Activated CD4-positive, alpha-beta memory T cell treated with anti-CD3 and anti-CD28 coated beads, Interleukin-2, amount 10 ng/mL, durations not matched to agents 7 days and 5 days (primary cell): ENCODE measurements around the gene ARHGAP26. TPM values are rescaled to one million over a fixed set of nuclear protein-coding genes. Genes with fewer than 3 reads are reported as not detected.

ENCODE experiments used
- CTCF ChIA-PET: fragments of 350-600 bp; sonication (Branson Sonifier 250); formaldehyde crosslinking; loops from one replicate; lab custom pipeline; 2021; ENCODE audit warnings: antibody characterized with exemption, inconsistent platforms; lab: Charles Lee
- POLR2A ChIA-PET: fragments of 350-600 bp; sonication (Branson Sonifier 250); formaldehyde crosslinking; loops from one replicate; lab custom pipeline; 2021; ENCODE audit warnings: antibody characterized with exemption; lab: Charles Lee
- DNase-seq: peaks from one replicate; pipeline ENCODE4 v3.0.0-alpha.2; 2020
- H3K27ac Mint-ChIP-seq: one replicate; pipeline ENCODE4 v1.8.0; 2021; ENCODE audit warnings: mild to moderate bottlenecking, mixed read lengths
- H3K27me3 Mint-ChIP-seq: one replicate; pipeline ENCODE4 v1.8.0; 2021; ENCODE audit warnings: mixed read lengths
- H3K36me3 Mint-ChIP-seq: one replicate; pipeline ENCODE4 v1.8.0; 2021; ENCODE audit warnings: low read depth, mixed read lengths
- H3K4me1 Mint-ChIP-seq: one replicate; pipeline ENCODE4 v1.8.0; 2021; ENCODE audit warnings: mixed read lengths
- H3K4me3 Mint-ChIP-seq: one replicate; pipeline ENCODE4 v1.8.0; 2021; ENCODE audit warnings: mild to moderate bottlenecking, mixed read lengths
- H3K9me3 Mint-ChIP-seq: one replicate; pipeline ENCODE4 v1.8.0; 2021; ENCODE audit warnings: mixed read lengths
- total RNA-seq, 2 experiments: library from RNA; stranded (reverse); gene quantifications; one replicate each; pipeline ENCODE4 v1.2.3, GENCODE V29; 2021

Gene ARHGAP26
- total RNA-seq, 2 experiments from 2014 or later: 14.8 to 17.1 TPM

DNA sequence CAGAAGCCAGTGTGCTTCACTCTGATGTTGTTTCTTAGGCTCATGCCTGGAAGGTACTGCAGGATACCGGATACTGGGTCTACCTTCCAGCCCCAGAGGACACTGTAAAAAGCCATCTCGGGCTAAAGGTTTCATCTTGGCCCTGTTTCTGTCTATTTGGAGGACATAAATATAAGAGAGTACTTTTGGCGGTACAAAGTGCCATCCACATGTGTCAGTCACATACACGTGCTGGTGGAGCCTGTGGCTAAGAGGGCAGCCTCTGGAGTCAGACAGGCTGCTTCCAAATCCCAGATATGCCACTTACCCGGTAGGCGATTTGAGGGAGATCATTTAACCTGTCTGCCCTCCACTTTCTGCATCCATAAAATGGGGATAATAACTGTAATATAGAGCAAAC is 472.9 kb downstream of the ARHGAP26 start:
- no peak overlapping the region for H3K27ac Mint-ChIP-seq
- H3K4me1 Mint-ChIP-seq: no peaks in the 10 kb centered on the region
- H3K27me3 Mint-ChIP-seq: peaks cover 2% of the 10 kb centered on the region
- peaks cover 16% of the 10 kb centered on the region for H3K9me3 Mint-ChIP-seq
- POLR2A ChIA-PET: no interaction called here
- no peaks in the 10 kb centered on the region for H3K36me3 Mint-ChIP-seq
- no peak overlapping the region for H3K4me3 Mint-ChIP-seq
- DNase-seq: no peak
- CTCF ChIA-PET: no interaction called here

DNA sequence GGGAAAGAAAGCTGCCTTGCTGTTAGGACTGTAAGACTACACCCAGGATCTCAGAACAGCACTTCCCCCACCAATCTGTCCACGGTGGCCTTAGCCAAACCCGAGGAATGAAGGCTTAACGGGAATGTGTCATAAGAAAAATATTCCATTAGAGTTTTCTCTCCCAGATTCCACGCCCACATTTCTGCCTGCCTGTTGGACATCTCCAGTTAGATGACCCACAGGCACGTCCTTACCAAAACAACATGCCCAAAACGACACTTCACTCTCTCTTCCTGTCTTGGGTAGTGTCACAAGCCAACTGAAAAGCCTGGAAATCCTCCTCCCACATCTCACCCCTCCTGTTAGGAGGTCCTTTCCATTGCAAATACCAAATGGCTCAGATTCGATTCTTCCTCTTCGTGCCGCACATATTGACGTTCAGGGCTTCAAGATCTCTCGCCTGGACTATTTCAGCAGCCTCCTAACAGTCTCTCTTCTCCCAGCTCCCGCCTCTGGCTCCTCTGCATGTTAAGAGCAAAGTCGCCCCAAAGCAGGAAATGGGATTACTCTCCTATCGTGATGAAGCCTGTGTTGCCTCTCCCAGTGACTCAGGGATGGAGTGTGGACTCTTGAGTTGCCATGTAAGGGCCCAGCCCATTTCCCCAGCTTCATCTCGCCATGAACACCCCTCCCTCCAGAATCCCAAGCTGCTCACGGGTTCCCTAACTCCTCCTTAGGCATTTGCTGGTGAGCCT is 474.0 kb downstream of the ARHGAP26 start:
- Mint-ChIP-seq H3K36me3 (no peaks in the 10 kb centered on the region), H3K27me3 (peaks cover 2% of the 10 kb centered on the region), H3K4me3 (no peak overlapping the region), H3K9me3 (peaks cover 16% of the 10 kb centered on the region), H3K4me1 (no peaks in the 10 kb centered on the region), H3K27ac (no peak overlapping the region)
- no peak for DNase-seq
- CTCF ChIA-PET: no interaction called here
- POLR2A ChIA-PET: no interaction called here

DNA sequence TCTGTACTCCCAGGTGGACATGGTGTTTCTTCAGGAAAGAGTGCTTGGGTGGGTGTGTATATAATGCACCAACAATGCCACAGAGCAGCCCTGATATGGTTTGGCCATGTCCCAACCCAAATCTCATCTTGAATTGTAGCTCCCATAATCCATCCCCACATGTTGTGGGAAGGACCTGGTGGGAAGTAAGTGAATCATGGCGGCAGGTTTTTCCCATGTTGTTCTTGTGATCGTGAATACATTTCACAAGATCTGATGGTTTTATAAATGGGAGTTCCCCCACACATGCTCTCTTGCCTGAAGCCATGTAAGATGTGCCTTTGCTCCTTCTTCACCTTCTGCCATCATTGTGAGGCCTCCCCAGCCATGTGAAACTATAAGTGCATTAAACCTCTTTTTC is 474.8 kb downstream of the ARHGAP26 start:
- Mint-ChIP-seq H3K4me1 (no peaks in the 10 kb centered on the region), H3K4me3 (no peak overlapping the region), H3K27ac (no peak overlapping the region), H3K9me3 (peaks cover 16% of the 10 kb centered on the region), H3K36me3 (no peaks in the 10 kb centered on the region), H3K27me3 (peaks cover 2% of the 10 kb centered on the region)
- DNase-seq: no peak
- ChIA-PET POLR2A (no interaction called here), CTCF (no interaction called here)

DNA sequence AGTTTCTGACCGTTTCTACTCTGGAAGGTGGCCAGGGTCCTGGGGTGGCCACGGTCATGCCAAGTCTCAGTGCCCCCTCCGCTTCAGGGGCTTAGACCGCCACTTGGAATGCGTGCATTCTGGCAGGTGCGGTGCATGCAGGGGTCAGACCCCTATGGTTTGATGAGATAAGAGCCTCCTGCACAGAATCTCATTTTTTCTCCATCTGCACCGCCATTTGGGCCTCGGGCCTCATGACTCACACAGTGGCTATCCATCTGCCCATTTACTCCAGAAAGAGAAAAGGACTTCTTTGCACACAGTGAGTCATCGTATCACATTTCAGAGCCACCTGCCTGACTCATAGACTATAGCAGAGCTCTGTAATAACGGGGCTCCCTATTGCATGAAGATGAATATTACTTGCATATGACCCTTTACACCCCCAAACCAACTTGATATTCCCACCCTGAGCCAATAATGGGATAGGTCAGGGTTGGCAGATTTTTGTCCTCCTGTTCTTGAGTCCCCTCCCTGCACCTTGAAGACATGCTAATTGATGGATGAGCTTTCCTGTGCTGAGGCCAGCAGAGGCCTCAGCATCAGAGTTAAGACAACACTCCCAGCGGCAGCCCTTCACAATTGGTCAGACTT is 475.9 kb downstream of the ARHGAP26 start:
- POLR2A ChIA-PET: no interaction called here
- CTCF ChIA-PET: no interaction called here
- H3K27ac Mint-ChIP-seq: no peak overlapping the region
- no peaks in the 10 kb centered on the region for H3K4me1 Mint-ChIP-seq
- peaks cover 2% of the 10 kb centered on the region for H3K27me3 Mint-ChIP-seq
- H3K9me3 Mint-ChIP-seq: peaks cover 16% of the 10 kb centered on the region
- no peak overlapping the region for H3K4me3 Mint-ChIP-seq
- no peaks in the 10 kb centered on the region for H3K36me3 Mint-ChIP-seq
- no peak for DNase-seq

DNA sequence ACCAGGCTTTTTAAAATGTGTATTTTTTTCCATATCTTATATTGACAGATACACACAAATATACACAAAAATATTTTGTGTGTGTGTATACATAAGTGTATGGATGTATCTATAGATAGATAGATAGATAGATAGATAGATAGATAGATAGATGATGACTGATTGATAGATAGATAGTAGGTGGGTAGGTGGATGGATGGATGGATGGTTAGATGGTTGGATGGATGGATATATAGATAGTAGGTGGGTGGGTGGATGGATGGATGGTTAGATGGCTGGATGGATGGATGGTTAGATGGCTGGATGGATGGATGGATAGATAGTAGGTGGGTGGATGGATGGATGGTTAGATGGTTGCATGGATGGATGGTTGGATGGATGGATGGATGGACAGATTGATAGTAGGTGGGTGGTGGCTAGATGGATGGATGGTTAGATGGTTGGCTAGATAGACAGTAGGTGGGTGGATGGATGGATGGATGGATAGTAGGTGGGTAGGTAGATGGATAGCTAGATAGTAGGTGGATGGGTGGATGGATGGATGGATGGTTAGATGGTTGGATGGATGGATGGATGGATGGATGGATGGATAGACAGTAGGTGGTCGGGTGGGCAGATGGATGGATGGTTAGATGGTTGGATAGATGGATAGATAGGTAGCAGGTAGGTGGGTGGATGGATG is 477.1 kb downstream of the ARHGAP26 start:
- peaks cover 16% of the 10 kb centered on the region for H3K9me3 Mint-ChIP-seq
- POLR2A ChIA-PET: no interaction called here
- no peak overlapping the region for H3K4me3 Mint-ChIP-seq
- no peak overlapping the region for H3K27ac Mint-ChIP-seq
- DNase-seq: no peak
- H3K36me3 Mint-ChIP-seq: no peaks in the 10 kb centered on the region
- H3K4me1 Mint-ChIP-seq: no peaks in the 10 kb centered on the region
- CTCF ChIA-PET: no interaction called here
- H3K27me3 Mint-ChIP-seq: peaks cover 2% of the 10 kb centered on the region

DNA sequence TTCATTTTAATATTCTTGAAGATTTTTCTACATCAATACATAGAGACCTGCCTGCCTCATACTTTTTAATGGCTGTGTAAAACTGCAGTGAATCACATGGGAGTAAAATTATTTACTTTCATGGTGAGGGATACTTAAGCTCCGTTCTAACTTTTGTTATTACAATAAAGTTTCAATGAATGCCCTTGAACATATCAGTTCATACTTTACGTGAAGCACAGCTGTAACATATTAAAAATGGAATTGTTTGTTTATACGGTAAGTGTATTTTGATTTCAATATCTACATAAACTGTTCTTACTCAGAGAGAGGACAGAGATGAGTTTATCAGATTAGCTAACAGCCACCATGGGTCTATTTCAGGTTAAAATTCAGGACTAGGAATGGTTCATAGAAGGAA is 478.2 kb downstream of the ARHGAP26 start:
- Mint-ChIP-seq H3K4me3 (no peak overlapping the region), H3K9me3 (peaks cover 16% of the 10 kb centered on the region), H3K27ac (no peak overlapping the region), H3K4me1 (no peaks in the 10 kb centered on the region), H3K36me3 (no peaks in the 10 kb centered on the region), H3K27me3 (peaks cover 2% of the 10 kb centered on the region)
- CTCF ChIA-PET: no interaction called here
- POLR2A ChIA-PET: no interaction called here
- DNase-seq: no peak

DNA sequence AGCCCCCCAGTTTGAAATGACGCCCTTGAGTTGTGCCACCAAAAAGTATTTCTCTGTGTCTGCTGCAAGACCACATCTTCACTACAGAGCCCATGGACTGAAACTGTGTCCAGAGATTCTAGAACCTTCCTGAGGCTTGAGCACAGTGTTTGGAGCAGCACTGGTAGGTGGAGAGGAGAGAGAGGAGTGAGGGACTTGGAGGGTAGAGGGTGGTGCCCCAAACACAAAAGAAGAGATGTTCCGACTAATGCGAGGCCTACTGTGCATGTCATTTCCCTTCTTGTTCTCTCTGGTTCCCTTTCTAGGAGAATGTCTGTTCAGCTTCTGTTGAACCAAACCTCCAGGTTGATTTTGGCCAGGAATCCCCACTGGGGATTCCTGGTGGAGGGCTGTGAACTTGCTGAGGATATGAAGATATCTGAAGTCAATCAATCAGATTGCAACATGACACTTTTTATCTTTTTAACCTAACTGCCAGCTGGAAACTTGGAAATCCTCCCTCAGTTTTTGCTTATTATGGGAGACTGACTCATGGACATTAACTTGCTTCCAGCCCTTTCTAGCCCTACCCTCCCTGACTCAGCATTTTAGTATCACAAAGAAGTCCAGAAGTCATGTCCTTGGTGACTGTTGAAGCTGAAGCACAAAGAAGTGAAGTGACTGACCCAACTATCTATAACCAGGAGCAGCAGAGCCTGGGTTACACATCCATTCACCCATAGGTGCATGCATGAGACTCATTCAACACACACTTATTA is 478.8 kb downstream of the ARHGAP26 start:
- CTCF ChIA-PET: no interaction called here
- Mint-ChIP-seq H3K9me3 (peaks cover 16% of the 10 kb centered on the region), H3K36me3 (no peaks in the 10 kb centered on the region), H3K4me1 (no peaks in the 10 kb centered on the region), H3K27ac (no peak overlapping the region), H3K4me3 (no peak overlapping the region), H3K27me3 (peaks cover 2% of the 10 kb centered on the region)
- POLR2A ChIA-PET: no interaction called here
- DNase-seq: no peak

DNA sequence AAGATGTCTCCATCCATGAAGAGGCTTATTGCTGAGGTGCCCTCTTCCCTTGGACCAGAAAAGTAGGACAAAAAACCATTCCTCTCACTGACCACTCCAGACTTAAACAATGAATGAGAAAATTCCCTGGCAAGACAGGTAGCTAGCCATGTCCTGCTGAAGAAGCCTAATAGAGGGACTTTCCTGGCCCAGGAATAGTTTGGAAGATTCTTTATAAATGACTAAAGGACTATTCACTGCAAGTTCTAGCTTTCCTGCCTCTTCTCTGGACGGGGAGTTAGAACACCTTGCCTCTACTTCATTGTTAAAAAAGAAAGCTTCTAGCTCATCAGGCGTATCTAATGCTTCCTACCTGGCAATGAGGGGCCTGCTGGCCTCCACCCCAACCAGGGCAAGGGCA is 479.7 kb downstream of the ARHGAP26 start:
- DNase-seq: no peak
- H3K27me3 Mint-ChIP-seq: no peaks in the 10 kb centered on the region
- H3K27ac Mint-ChIP-seq: no peak overlapping the region
- ChIA-PET CTCF (no interaction called here), POLR2A (no interaction called here)
- H3K36me3 Mint-ChIP-seq: no peaks in the 10 kb centered on the region
- H3K9me3 Mint-ChIP-seq: peaks cover 8% of the 10 kb centered on the region
- H3K4me3 Mint-ChIP-seq: no peak overlapping the region
- no peaks in the 10 kb centered on the region for H3K4me1 Mint-ChIP-seq

DNA sequence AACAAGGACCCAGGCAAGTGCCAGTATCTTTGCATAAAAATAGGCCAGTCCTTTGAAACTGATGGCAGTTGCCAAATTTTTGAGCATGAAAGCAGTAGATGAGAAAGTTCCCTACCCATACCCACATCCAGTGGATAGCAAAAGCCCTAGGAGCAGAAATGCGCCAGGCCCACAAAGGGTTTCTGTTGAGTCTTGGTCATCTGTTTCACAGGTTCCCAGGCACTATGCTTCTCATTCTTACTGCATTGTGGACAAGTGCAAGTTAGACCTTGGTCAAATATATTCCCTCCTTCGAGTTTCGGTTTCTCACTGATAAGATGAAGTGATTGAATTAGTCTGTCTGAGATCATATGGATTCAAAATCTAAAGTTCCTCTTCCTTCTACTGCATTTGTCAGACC is 481.0 kb downstream of the ARHGAP26 start:
- POLR2A ChIA-PET: no interaction called here
- Mint-ChIP-seq H3K27ac (no peak overlapping the region), H3K27me3 (no peaks in the 10 kb centered on the region), H3K36me3 (no peaks in the 10 kb centered on the region), H3K4me3 (no peak overlapping the region), H3K4me1 (no peaks in the 10 kb centered on the region), H3K9me3 (peaks cover 6% of the 10 kb centered on the region)
- DNase-seq: no peak
- CTCF ChIA-PET: no interaction called here

DNA sequence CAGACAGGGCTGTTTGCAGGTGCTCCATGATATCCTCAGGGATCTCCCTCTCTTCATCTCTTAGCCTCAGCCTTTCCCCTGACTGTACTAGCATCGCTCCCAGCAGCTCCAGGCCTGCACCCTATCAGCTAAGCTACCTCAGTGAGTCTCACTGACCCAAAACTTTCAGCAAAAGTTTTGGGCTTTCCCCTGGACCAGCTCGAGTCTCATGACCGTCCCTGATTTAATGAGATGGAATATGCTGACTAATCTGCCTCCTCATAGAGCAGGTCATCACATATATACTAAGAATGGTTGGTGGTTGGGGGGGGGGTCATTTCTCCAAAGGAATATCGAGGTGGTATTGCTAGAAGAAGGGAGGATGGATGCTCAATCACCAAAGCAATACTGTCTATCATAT is 481.8 kb downstream of the ARHGAP26 start:
- H3K36me3 Mint-ChIP-seq: no peaks in the 10 kb centered on the region
- no peak for DNase-seq
- no peaks in the 10 kb centered on the region for H3K27me3 Mint-ChIP-seq
- H3K9me3 Mint-ChIP-seq: peaks cover 6% of the 10 kb centered on the region
- CTCF ChIA-PET: no interaction called here
- H3K4me3 Mint-ChIP-seq: no peak overlapping the region
- no peaks in the 10 kb centered on the region for H3K4me1 Mint-ChIP-seq
- POLR2A ChIA-PET: no interaction called here
- H3K27ac Mint-ChIP-seq: no peak overlapping the region

DNA sequence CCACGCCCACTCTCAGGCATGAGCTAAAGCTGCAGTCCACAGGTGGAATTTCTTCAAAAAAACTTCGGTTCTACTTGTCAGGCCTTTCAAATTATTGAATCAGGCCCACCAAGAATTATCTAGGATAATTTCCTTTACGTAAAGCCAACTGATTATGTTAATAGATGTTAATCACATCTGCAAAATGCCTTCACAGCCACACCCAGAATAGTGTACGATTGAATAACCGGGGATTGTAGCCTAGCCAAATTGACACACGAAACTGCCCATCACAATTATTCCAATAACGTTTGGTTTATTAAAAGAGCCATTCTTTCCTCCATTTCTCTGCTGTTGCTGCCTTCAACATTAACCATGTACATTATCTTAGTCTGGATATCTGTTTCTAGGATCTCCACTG is 484.6 kb downstream of the ARHGAP26 start:
- H3K4me1 Mint-ChIP-seq: no peaks in the 10 kb centered on the region
- no peak for DNase-seq
- H3K36me3 Mint-ChIP-seq: no peaks in the 10 kb centered on the region
- H3K4me3 Mint-ChIP-seq: no peak overlapping the region
- ChIA-PET POLR2A (no interaction called here), CTCF (no interaction called here)
- no peaks in the 10 kb centered on the region for H3K27me3 Mint-ChIP-seq
- no peaks in the 10 kb centered on the region for H3K9me3 Mint-ChIP-seq
- H3K27ac Mint-ChIP-seq: no peak overlapping the region

DNA sequence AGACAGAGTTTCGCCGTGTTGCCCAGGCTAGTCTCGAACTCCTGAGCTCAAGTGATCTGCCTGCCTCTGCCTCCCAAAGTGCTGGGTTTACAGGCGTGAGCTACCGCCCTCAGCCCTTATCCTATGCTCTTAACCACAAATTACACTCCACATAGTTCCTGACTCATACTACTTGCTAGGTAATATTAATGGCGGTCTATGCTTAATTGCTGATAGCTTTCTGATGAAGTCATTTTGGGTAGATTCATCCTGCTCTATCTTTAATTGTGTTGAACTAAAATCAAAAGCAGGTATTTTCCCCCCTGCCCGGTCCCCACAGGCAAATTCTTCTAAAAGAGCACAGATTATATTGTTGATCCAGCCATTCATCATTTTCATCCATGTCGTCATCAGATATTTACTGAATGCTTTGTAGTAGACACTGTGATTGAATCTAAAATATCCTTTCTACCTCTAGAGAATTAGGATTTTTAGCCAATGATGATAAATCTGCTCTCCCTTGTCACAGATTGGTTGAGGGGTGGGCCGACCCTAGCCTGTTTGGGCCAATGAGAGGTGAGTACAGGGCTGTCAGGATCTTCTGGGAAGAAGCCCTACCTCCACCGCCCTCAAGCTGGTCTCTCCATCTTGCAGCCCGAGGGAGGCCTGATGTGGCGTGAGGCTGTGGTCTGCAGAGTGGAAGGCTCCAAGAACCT is 488.5 kb downstream of the ARHGAP26 start:
- Mint-ChIP-seq H3K27me3 (no peaks in the 10 kb centered on the region), H3K4me3 (no peak overlapping the region), H3K9me3 (peaks cover 5% of the 10 kb centered on the region), H3K36me3 (peaks cover 3% of the 10 kb centered on the region), H3K4me1 (peaks cover 4% of the 10 kb centered on the region), H3K27ac (no peak overlapping the region)
- POLR2A ChIA-PET: no interaction called here
- CTCF ChIA-PET: no interaction called here
- DNase-seq: no peak

DNA sequence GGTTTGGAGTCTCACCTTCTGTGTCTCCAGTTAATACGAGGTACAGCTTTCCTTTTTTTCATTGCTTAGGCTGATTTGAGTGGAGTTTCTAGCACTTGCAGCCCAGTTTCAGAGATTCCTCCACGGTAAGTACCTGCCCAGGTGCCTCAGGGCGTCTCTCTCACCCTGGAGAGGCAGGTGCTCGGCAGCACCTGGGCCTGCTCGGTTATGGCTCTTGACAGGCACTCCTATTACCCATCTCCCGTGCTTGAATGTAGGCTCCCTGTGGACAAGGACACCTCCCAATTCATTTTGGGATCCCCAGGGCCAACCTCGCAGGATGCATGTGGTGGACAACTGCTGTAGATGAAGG is 489.1 kb downstream of the ARHGAP26 start:
- Mint-ChIP-seq H3K27me3 (no peaks in the 10 kb centered on the region), H3K4me1 (peaks cover 4% of the 10 kb centered on the region), H3K9me3 (peaks cover 5% of the 10 kb centered on the region), H3K4me3 (no peak overlapping the region), H3K36me3 (peaks cover 3% of the 10 kb centered on the region), H3K27ac (no peak overlapping the region)
- POLR2A ChIA-PET: no interaction called here
- no peak for DNase-seq
- CTCF ChIA-PET: no interaction called here
